Endodermal cell (in vitro differentiated cells): ENCODE data around the gene HECW1. TPM values are rescaled to one million over a fixed set of nuclear protein-coding genes. Genes with fewer than 3 reads are reported as not detected.

ENCODE experiments used
- DNase-seq: peaks from one replicate; pipeline ENCODE4 v3.0.0-alpha.2; 2017
- H3K27ac ChIP-seq: 2 replicates; pipeline ENCODE4 v1.5.1; 2013; ENCODE audit warnings: mild to moderate bottlenecking, low read depth, low read length, moderate library complexity
- H3K27me3 ChIP-seq: 2 replicates; pipeline ENCODE4 v1.6.1; 2013; ENCODE audit warnings: mild to moderate bottlenecking, low read length, moderate library complexity; ENCODE audit not compliant: insufficient read depth, control insufficient read depth, poor library complexity, severe bottlenecking
- H3K36me3 ChIP-seq: 2 replicates; pipeline ENCODE4 v1.7.0; 2013; ENCODE audit warnings: mild to moderate bottlenecking, low read length, moderate library complexity; ENCODE audit not compliant: control insufficient read depth, insufficient read depth
- H3K4me1 ChIP-seq: one replicate; pipeline ENCODE4 v1.7.0; 2013; ENCODE audit warnings: low read length; ENCODE audit not compliant: control insufficient read depth, insufficient read depth
- H3K4me3 ChIP-seq: 2 replicates; pipeline ENCODE4 v1.5.1; 2013; ENCODE audit warnings: mild to moderate bottlenecking, low read length, moderate library complexity
- H3K9ac ChIP-seq: 2 replicates; pipeline ENCODE4 v1.6.1; 2013; ENCODE audit warnings: mild to moderate bottlenecking, low read length, moderate library complexity; ENCODE audit not compliant: poor library complexity, severe bottlenecking; ENCODE audit errors: extremely low read depth
- H3K9me3 ChIP-seq: 2 replicates; pipeline ENCODE4 v1.6.1; 2013; ENCODE audit warnings: mild to moderate bottlenecking, low read length, moderate library complexity; ENCODE audit not compliant: control insufficient read depth
- H3K27ac Mint-ChIP-seq: 2 replicates; pipeline ENCODE4 v1.8.0; 2020; ENCODE audit warnings: mixed read lengths
- H3K27me3 Mint-ChIP-seq: 2 replicates; pipeline ENCODE4 v1.8.0; 2021; ENCODE audit warnings: mild to moderate bottlenecking, mixed read lengths; ENCODE audit not compliant: insufficient read depth
- H3K36me3 Mint-ChIP-seq: 2 replicates; pipeline ENCODE4 v1.8.0; 2020; ENCODE audit warnings: low read depth, mixed read lengths
- H3K4me1 Mint-ChIP-seq: 2 replicates; pipeline ENCODE4 v1.8.0; 2020; ENCODE audit warnings: mixed read lengths
- H3K4me3 Mint-ChIP-seq: 2 replicates; pipeline ENCODE4 v1.8.0; 2020; ENCODE audit warnings: mild to moderate bottlenecking, moderate library complexity, mixed read lengths
- H3K9me3 Mint-ChIP-seq: 2 replicates; pipeline ENCODE4 v1.8.0; 2020; ENCODE audit warnings: mild to moderate bottlenecking, mixed read lengths
- CTCF ChIP-seq: fragments of 200-600 bp; sonication (generic); conservative IDR thresholded peaks from 2 replicates; pipeline ENCODE4 v1.5.0; 2021; ENCODE audit warnings: antibody characterized with exemption, mild to moderate bottlenecking
- WGBS, 2 experiments: methylation state at CpG; one replicate each; pipeline versions ENCODE4 v1.1.5 to v1.1.7; 2013; ENCODE audit warnings: missing lambda C conversion rate in 2 of 2, mixed read lengths in 1 of 2; ENCODE audit not compliant: insufficient coverage in 1 of 2, insufficient read length in 1 of 2; 5-methylcytosine and 5-hydroxymethylcytosine counted together
- total RNA-seq, 2 donors: library from RNA; stranded (reverse); fragmentation: NEBNext Ultra II Directional in 1 of 2; extraction: Animal tissue kit (Norgen Biotek cat#: 25700) in 1 of 2; gene quantifications; 2 replicates in 1 of 2; 3 replicates in 1 of 2; pipeline ENCODE4 v1.2.1, GENCODE V29; 2021

Gene HECW1
- total RNA-seq, 2 donors from 2014 or later: 4.6 to 12.0 TPM

DNA sequence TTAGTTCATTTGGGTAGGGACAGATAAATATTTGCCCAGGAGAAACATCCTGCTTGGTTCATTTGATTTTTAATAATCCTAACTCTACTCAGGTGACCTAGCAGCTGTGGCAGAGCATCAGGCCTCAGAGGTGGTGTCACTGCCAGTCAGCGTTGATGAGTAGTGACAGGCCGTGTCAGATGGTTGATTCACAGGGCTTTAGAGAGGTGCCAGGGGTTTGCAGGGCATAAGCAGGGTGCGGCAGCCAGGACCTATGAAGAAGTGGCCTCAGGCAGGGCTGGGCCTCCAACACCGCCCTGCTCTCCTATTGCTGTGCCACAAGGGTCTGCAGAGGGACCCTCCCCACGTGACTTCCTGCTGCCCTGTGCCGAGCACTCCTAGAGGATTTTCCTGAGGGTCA, 128.1 kb downstream of the HECW1 start:
- Histone ChIP-seq H3K9ac (no peak overlapping the region), H3K36me3 (no peaks in the 10 kb centered on the region), H3K9me3 (no peaks in the 10 kb centered on the region), H3K27ac (no peak overlapping the region), H3K4me3 (no peak overlapping the region), H3K4me1 (peaks cover 2% of the 10 kb centered on the region), H3K27me3 (no peaks in the 10 kb centered on the region)
- H3K9me3 Mint-ChIP-seq: no peaks in the 10 kb centered on the region
- 93 to 100% methylated on average over 4 to 6 of the region's 6 CpGs for WGBS, 2 experiments
- H3K36me3 Mint-ChIP-seq: no peaks in the 10 kb centered on the region
- no peak overlapping the region for H3K27ac Mint-ChIP-seq
- DNase-seq: no peak
- no peaks in the 10 kb centered on the region for H3K27me3 Mint-ChIP-seq
- peaks cover 24% of the 10 kb centered on the region for H3K4me1 Mint-ChIP-seq
- H3K4me3 Mint-ChIP-seq: no peak overlapping the region
- TF ChIP-seq CTCF: no peak

DNA sequence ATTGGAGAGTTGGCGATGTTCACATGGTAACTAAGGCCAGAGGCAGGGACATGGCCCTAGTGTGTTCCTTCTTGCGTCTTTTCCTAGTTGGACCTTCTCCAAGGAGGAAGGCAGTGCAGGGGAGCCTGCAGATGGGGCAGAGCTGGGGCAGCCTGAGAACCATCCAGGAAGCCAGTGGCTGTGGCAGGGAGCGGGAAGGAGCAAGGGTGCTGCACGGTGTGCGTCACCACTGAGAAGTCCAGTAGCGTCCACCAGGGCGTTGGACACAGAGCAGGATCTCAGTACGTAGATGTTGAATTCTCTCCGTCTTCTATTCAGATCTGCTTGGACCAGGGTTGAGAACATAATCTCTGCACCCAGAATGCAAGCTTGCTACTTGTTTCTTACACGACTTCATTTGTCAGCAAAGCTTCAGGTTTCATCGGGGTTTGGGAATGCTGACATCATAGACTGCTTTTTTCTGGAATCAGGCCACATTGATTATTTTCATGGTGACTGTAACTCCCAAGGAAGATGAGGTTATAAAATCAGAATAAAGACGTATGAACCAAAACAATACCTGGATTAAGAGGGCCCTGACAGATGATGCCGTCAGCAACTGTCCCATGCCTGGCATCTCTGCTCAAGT, 130.3 kb downstream of the HECW1 start:
- DNase-seq: no peak
- no peaks in the 10 kb centered on the region for H3K27me3 ChIP-seq
- H3K4me3 ChIP-seq: no peak overlapping the region
- H3K27ac ChIP-seq: no peak overlapping the region
- Mint-ChIP-seq H3K4me1 (peaks cover 10% of the 10 kb centered on the region), H3K27me3 (no peaks in the 10 kb centered on the region), H3K36me3 (no peaks in the 10 kb centered on the region), H3K9me3 (no peaks in the 10 kb centered on the region), H3K27ac (no peak overlapping the region), H3K4me3 (no peak overlapping the region)
- WGBS, 2 experiments: 95 to 98% methylated on average over 12 to 13 of the region's 13 CpGs
- H3K9ac ChIP-seq: no peak overlapping the region
- no peaks in the 10 kb centered on the region for H3K9me3 ChIP-seq
- H3K36me3 ChIP-seq: no peaks in the 10 kb centered on the region
- no peak for TF ChIP-seq CTCF
- no peaks in the 10 kb centered on the region for H3K4me1 ChIP-seq

DNA sequence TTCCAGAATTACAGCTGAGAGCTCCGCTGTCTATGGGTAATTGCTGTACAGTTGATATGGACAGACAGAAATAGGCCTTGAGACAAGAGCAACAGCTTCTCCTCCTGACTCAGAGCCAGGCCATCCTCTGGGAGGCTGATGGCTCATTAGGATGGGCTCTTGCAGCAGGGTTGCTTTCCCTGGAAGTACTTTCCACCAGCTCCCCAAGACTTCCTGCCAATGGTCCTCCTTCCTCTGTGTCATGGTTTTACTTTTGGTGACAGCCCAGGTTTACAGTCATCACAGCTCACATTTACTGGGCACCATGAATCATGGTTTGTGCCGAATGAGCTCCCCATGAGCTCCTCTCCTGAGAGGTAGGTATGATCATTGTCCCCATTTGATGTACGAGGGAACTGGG, 131.8 kb downstream of the HECW1 start:
- H3K4me1 Mint-ChIP-seq: peaks cover 10% of the 10 kb centered on the region
- no peak overlapping the region for H3K4me3 Mint-ChIP-seq
- DNase-seq: no peak
- Histone ChIP-seq H3K36me3 (no peaks in the 10 kb centered on the region), H3K9ac (no peak overlapping the region), H3K27me3 (no peaks in the 10 kb centered on the region), H3K27ac (no peak overlapping the region), H3K4me1 (no peaks in the 10 kb centered on the region), H3K9me3 (no peaks in the 10 kb centered on the region), H3K4me3 (no peak overlapping the region)
- WGBS, 2 experiments: 91 to 93% methylated on average over 2 to 3 of the region's 3 CpGs
- no peak for TF ChIP-seq CTCF
- H3K9me3 Mint-ChIP-seq: no peaks in the 10 kb centered on the region
- H3K36me3 Mint-ChIP-seq: no peaks in the 10 kb centered on the region
- H3K27ac Mint-ChIP-seq: no peak overlapping the region
- no peaks in the 10 kb centered on the region for H3K27me3 Mint-ChIP-seq
